Osteocyte (in vitro differentiated cells): ENCODE results near the gene GGT6. TPM values are rescaled to one million over a fixed set of nuclear protein-coding genes. Genes with fewer than 3 reads are reported as not detected.

Experiments used
- DNase-seq: peaks from one replicate; pipeline ENCODE4 v3.0.0; 2021; ENCODE audit warnings: mixed read lengths; ENCODE audit not compliant: unreplicated experiment; ENCODE audit errors: extremely low spot score
- H3K27ac Mint-ChIP-seq: one replicate; pipeline ENCODE4 v1.8.0; 2021; ENCODE audit warnings: mild to moderate bottlenecking, mixed read lengths; ENCODE audit not compliant: unreplicated experiment
- H3K27me3 Mint-ChIP-seq: one replicate; pipeline ENCODE4 v1.8.0; 2021; ENCODE audit warnings: mixed read lengths; ENCODE audit not compliant: unreplicated experiment
- H3K36me3 Mint-ChIP-seq: one replicate; pipeline ENCODE4 v1.8.0; 2021; ENCODE audit warnings: mixed read lengths; ENCODE audit not compliant: unreplicated experiment
- H3K4me1 Mint-ChIP-seq: one replicate; pipeline ENCODE4 v1.8.0; 2021; ENCODE audit warnings: mixed read lengths; ENCODE audit not compliant: unreplicated experiment
- H3K4me3 Mint-ChIP-seq: one replicate; pipeline ENCODE4 v1.8.0; 2021; ENCODE audit warnings: mild to moderate bottlenecking, moderate library complexity, mixed read lengths; ENCODE audit not compliant: unreplicated experiment
- H3K9me3 Mint-ChIP-seq: one replicate; pipeline ENCODE4 v1.8.0; 2021; ENCODE audit warnings: mixed read lengths; ENCODE audit not compliant: unreplicated experiment
- total RNA-seq: library from RNA; stranded (reverse); gene quantifications from 2 replicates; pipeline ENCODE4 v1.2.1, GENCODE V29; 2021
- TF ChIP-seq, protein P1 (sequence below): fragments of 200-600 bp; sonication (generic); IDR thresholded peaks from 2 replicates; pipeline ENCODE4 v1.5.0; 2021; ENCODE audit warnings: antibody characterized with exemption, mild to moderate bottlenecking, moderate library complexity

GGT6 gene
- total RNA-seq, 1 donor from 2014 or later = not detected

DNA sequence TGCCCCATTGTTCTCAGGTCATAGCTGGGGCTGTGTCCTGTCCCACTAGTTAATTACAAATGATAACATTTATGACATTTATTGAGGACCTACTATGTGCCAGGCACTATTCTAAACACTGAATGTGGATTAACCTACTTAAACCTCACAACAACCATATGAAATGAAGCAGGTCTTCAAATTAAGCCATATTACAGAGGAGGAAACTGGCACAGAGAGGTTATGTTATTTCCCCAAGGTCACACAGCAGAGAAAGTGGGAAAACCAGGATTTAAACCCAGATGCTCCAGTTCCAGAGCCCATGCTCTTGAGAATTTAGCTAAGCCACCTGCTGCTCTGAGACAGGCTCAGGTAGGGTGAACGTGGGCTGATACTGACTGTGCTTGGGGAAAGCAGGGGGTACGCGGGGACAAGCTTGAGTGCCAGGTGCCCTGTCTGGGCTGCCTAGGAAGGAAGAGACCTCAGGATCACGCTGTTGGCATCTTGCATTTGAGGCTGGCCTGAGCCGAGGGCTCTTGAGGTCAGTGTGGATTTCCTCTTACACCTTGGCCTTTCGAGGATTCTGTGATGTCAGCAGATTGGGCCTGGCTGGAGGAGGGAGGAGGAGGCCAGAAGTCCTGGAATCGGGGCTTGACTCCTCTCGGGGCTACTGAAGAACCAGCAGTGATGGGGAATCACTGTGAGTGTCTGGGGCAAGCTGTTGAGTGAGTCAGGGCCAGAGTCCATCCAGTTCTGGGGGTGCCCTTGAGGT is 52.8 kb downstream of the GGT6 start:
- H3K36me3 Mint-ChIP-seq = no peaks in the 10 kb centered on the region
- no peaks in the 10 kb centered on the region for H3K9me3 Mint-ChIP-seq
- peaks cover 32% of the 10 kb centered on the region for H3K27me3 Mint-ChIP-seq
- no peak for DNase-seq
- TF ChIP-seq, protein P1, sequence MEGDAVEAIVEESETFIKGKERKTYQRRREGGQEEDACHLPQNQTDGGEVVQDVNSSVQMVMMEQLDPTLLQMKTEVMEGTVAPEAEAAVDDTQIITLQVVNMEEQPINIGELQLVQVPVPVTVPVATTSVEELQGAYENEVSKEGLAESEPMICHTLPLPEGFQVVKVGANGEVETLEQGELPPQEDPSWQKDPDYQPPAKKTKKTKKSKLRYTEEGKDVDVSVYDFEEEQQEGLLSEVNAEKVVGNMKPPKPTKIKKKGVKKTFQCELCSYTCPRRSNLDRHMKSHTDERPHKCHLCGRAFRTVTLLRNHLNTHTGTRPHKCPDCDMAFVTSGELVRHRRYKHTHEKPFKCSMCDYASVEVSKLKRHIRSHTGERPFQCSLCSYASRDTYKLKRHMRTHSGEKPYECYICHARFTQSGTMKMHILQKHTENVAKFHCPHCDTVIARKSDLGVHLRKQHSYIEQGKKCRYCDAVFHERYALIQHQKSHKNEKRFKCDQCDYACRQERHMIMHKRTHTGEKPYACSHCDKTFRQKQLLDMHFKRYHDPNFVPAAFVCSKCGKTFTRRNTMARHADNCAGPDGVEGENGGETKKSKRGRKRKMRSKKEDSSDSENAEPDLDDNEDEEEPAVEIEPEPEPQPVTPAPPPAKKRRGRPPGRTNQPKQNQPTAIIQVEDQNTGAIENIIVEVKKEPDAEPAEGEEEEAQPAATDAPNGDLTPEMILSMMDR = no peak
- H3K4me1 Mint-ChIP-seq = no peaks in the 10 kb centered on the region
- H3K27ac Mint-ChIP-seq = no peak overlapping the region
- H3K4me3 Mint-ChIP-seq = no peak overlapping the region

Other genes starting within 250 kb of the GGT6 start
- 61.4 and 65.1 TPM in 2 replicates for gene UBE2G1, start 193.9 kb downstream of the GGT6 start, total RNA-seq
- not detected in 2 replicates for gene SPNS3, start 126.6 kb downstream of the GGT6 start, total RNA-seq
- 0.31 TPM in 1 of 2 replicates, not detected in the other for gene SPNS2, start 61.7 kb downstream of the GGT6 start, total RNA-seq
- gene MYBBP1A, start 5.2 kb downstream of the GGT6 start, total RNA-seq = 47.9 and 48.5 TPM in 2 replicates
- 1.7 and 2.8 TPM in 2 replicates for gene SMTNL2, start 24.0 kb upstream of the GGT6 start, total RNA-seq
- gene ALOX15, start 81.1 kb upstream of the GGT6 start, total RNA-seq = not detected in 2 replicates
- gene PELP1, start 143.6 kb upstream of the GGT6 start, total RNA-seq = 60.5 and 60.7 TPM in 2 replicates
- gene ARRB2, start 150.1 kb upstream of the GGT6 start, total RNA-seq = 19.4 and 23.6 TPM in 2 replicates
- 15.3 and 19.4 TPM in 2 replicates for gene MED11, start 170.9 kb upstream of the GGT6 start, total RNA-seq
- 0.55 and 0.99 TPM in 2 replicates for gene ZMYND15, start 179.3 kb upstream of the GGT6 start, total RNA-seq
- 11.0 and 12.8 TPM in 2 replicates for gene CXCL16, start 179.4 kb upstream of the GGT6 start, total RNA-seq
- gene TM4SF5, start 211.3 kb upstream of the GGT6 start, total RNA-seq = not detected in 2 replicates
- 1.9 and 2.4 TPM in 2 replicates for gene VMO1, start 225.8 kb upstream of the GGT6 start, total RNA-seq
- gene GLTPD2, start 228.4 kb upstream of the GGT6 start, total RNA-seq = not detected in 2 replicates
- gene PSMB6, start 235.6 kb upstream of the GGT6 start, total RNA-seq = 119 TPM in 2 replicates
- 49.3 and 52.2 TPM in 2 replicates for gene PLD2, start 246.6 kb upstream of the GGT6 start, total RNA-seq